Liver (tissue), 9 donors: ENCODE measurements around the gene POU5F1. TPM values are rescaled to one million over a fixed set of nuclear protein-coding genes. Genes with fewer than 3 reads are reported as not detected.

ENCODE experiments used
- DNase-seq: peaks from one replicate; pipeline ENCODE4 v3.0.0-alpha.2; 2017; ENCODE audit warnings: low spot score
- H3K27ac ChIP-seq, 2 donors: one replicate each; pipeline ENCODE4 v1.7.0; 2013; ENCODE audit warnings: inconsistent platforms in 2 of 2, low read length in 2 of 2, control low read depth in 1 of 2, low read depth in 1 of 2, mild to moderate bottlenecking in 1 of 2
- H3K27me3 ChIP-seq, 4 donors: one replicate each; pipeline versions ENCODE4 v1.6.1 to v1.7.0; 2013; ENCODE audit warnings: low read length in 3 of 4, inconsistent platforms in 1 of 4, mild to moderate bottlenecking in 1 of 4, moderate library complexity in 1 of 4; ENCODE audit not compliant: control insufficient read depth in 4 of 4, insufficient read depth in 4 of 4
- H3K36me3 ChIP-seq, 4 donors: one replicate each; pipeline versions ENCODE4 v1.6.1 to v1.7.0; 2013; ENCODE audit warnings: low read length in 3 of 4, mild to moderate bottlenecking in 3 of 4, low read depth in 1 of 4, moderate library complexity in 1 of 4; ENCODE audit not compliant: control insufficient read depth in 4 of 4, insufficient read depth in 3 of 4
- H3K4me1 ChIP-seq, 4 donors: one replicate each; pipeline versions ENCODE4 v1.6.1 to v1.7.0; 2013; ENCODE audit warnings: low read length in 3 of 4, mild to moderate bottlenecking in 3 of 4, moderate library complexity in 1 of 4; ENCODE audit not compliant: control insufficient read depth in 4 of 4, insufficient read depth in 4 of 4
- H3K4me3 ChIP-seq, 3 donors: one replicate each; pipeline versions ENCODE4 v1.6.1 to v1.7.0; 2013; ENCODE audit warnings: low read length in 3 of 3, control low read depth in 1 of 3, low read depth in 1 of 3, mild to moderate bottlenecking in 1 of 3
- H3K9ac ChIP-seq, 2 donors: one replicate each; pipeline ENCODE4 v1.7.0; 2013; ENCODE audit warnings: low read length in 2 of 2, mild to moderate bottlenecking in 2 of 2, moderate library complexity in 2 of 2, control low read depth in 1 of 2, low read depth in 1 of 2
- H3K9me3 ChIP-seq, 4 donors: one replicate each; pipeline versions ENCODE4 v1.6.1 to v1.7.0; 2013; ENCODE audit warnings: low read length in 3 of 4; ENCODE audit not compliant: control insufficient read depth in 4 of 4
- ATF3 ChIP-seq: IDR thresholded peaks from 2 replicates; pipeline ENCODE4 v1.6.1; 2016; ENCODE audit warnings: antibody characterized with exemption
- CTCF ChIP-seq: fragments of 150-350 bp; IDR thresholded peaks from 2 replicates; pipeline ENCODE4 v1.5.1; 2017; ENCODE audit warnings: improper control_type of control experiment, low read depth, low read length; ENCODE audit not compliant: missing input control
- EGR1 ChIP-seq, 2 donors: IDR thresholded peaks; 2 replicates each; pipeline ENCODE4 v1.6.1; 2016 to 2018; ENCODE audit warnings: antibody characterized with exemption in 2 of 2, low read depth in 2 of 2
- FOXA2 ChIP-seq: IDR thresholded peaks from 2 replicates; pipeline ENCODE4 v1.6.1; 2016; ENCODE audit warnings: antibody characterized with exemption
- GABPA ChIP-seq, 2 donors: IDR thresholded peaks in 1 of 2; conservative IDR thresholded peaks in 1 of 2; 2 replicates each; pipeline ENCODE4 v1.6.1; 2016; ENCODE audit warnings: antibody characterized with exemption in 2 of 2, mild to moderate bottlenecking in 1 of 2, moderate library complexity in 1 of 2
- HNF4A ChIP-seq, 2 donors: conservative IDR thresholded peaks; 2 replicates each; pipeline ENCODE4 v1.6.1; 2016; ENCODE audit warnings: antibody characterized with exemption in 2 of 2, mild to moderate bottlenecking in 2 of 2
- HNF4G ChIP-seq: IDR thresholded peaks from 2 replicates; pipeline ENCODE4 v1.6.1; 2016; ENCODE audit warnings: antibody characterized with exemption
- JUND ChIP-seq, 2 donors: IDR thresholded peaks; 2 replicates each; pipeline ENCODE4 v1.6.1; 2016; ENCODE audit warnings: antibody characterized with exemption in 2 of 2
- MAX ChIP-seq: IDR thresholded peaks from 2 replicates; pipeline ENCODE4 v1.6.1; 2016; ENCODE audit warnings: antibody characterized with exemption
- NR2F2 ChIP-seq: IDR thresholded peaks from 2 replicates; pipeline ENCODE4 v1.6.1; 2016; ENCODE audit warnings: antibody characterized with exemption
- RAD21 ChIP-seq, 2 donors: IDR thresholded peaks; 2 replicates each; pipeline ENCODE4 v1.6.1; 2016; ENCODE audit warnings: antibody characterized with exemption in 2 of 2, mild to moderate bottlenecking in 2 of 2
- RXRA ChIP-seq, 2 donors: IDR thresholded peaks; 2 replicates each; pipeline ENCODE4 v1.6.1; 2017 to 2018; ENCODE audit warnings: antibody characterized with exemption in 2 of 2, mild to moderate bottlenecking in 1 of 2
- SP1 ChIP-seq: IDR thresholded peaks from 2 replicates; pipeline ENCODE4 v1.6.1; 2018; ENCODE audit warnings: antibody characterized with exemption, mild to moderate bottlenecking
- TAF1 ChIP-seq: conservative IDR thresholded peaks from 2 replicates; pipeline ENCODE4 v1.6.1; 2016; ENCODE audit warnings: antibody characterized with exemption, mild to moderate bottlenecking
- YY1 ChIP-seq: IDR thresholded peaks from 2 replicates; pipeline ENCODE4 v1.6.1; 2016; ENCODE audit warnings: antibody characterized with exemption, mild to moderate bottlenecking
- ZBTB33 ChIP-seq: IDR thresholded peaks from 2 replicates; pipeline ENCODE4 v1.6.1; 2016; ENCODE audit warnings: antibody characterized with exemption
- WGBS: extraction: QIAGEN DNeasy Blood & Tissue Kit; methylation state at CpG from one replicate; pipeline ENCODE4 v1.1.7; 2013; 5-methylcytosine and 5-hydroxymethylcytosine counted together
- polyA plus RNA-seq, 2 donors: library from polyadenylated mRNA; stranded (reverse) in 1 of 2; unstranded in 1 of 2; fragments of 200-250 nt in 1 of 2; fragments of >200 nt in 1 of 2; fragmentation: Nextera tagmentation in 1 of 2; extraction: Ambion mirVana in 1 of 2; gene quantifications; one replicate each; pipeline versions ENCODE4 v1.2.1 to v1.2.3, GENCODE V29; 2013 to 2015
- total RNA-seq, 2 donors: library from RNA; depleted of rRNA; stranded (reverse); fragments of >200 nt; gene quantifications; one replicate each; pipeline ENCODE4 v1.2.3, GENCODE V29; 2014
- TF ChIP-seq, protein P1 (sequence below): IDR thresholded peaks from 2 replicates; pipeline ENCODE4 v1.6.1; 2016; ENCODE audit warnings: antibody characterized with exemption, mild to moderate bottlenecking
- donor health status: healthy.
- donor health status: healthy.
- donor health status: healthy.
- donor health status: healthy.
- donor health status: healthy.

POU5F1 gene
- total and polyA plus RNA-seq, 4 donors = 0.32 to 3.2 TPM; not detected in 2

GRCh38 chr6:31115941-31116560, 54.4 kb downstream of the POU5F1 start:
- Histone ChIP-seq H3K36me3 (no peaks in the 10 kb centered on the region), H3K27ac (no peak overlapping the region), H3K4me1 (no peaks in the 10 kb centered on the region), H3K4me3 (no peak overlapping the region), H3K27me3 (no peaks in the 10 kb centered on the region), H3K9me3 (no peaks in the 10 kb centered on the region), H3K9ac (no peak overlapping the region)
- TF ChIP-seq GABPA (IDR thresholded peaks at IDR 0.05 in 1 of 2, conservative IDR thresholded peaks at IDR 0.05 in 1 of 2) (no peak), RAD21 (IDR thresholded peaks at IDR 0.05) (no peak), CTCF (no peak), EGR1 (IDR thresholded peaks at IDR 0.05; ENCODE audit: low read depth in 2 of 2) (no peak), JUND (IDR thresholded peaks at IDR 0.05) (no peak), YY1 (no peak), FOXA2 (no peak), MAX (no peak)
- TF ChIP-seq, protein P1, sequence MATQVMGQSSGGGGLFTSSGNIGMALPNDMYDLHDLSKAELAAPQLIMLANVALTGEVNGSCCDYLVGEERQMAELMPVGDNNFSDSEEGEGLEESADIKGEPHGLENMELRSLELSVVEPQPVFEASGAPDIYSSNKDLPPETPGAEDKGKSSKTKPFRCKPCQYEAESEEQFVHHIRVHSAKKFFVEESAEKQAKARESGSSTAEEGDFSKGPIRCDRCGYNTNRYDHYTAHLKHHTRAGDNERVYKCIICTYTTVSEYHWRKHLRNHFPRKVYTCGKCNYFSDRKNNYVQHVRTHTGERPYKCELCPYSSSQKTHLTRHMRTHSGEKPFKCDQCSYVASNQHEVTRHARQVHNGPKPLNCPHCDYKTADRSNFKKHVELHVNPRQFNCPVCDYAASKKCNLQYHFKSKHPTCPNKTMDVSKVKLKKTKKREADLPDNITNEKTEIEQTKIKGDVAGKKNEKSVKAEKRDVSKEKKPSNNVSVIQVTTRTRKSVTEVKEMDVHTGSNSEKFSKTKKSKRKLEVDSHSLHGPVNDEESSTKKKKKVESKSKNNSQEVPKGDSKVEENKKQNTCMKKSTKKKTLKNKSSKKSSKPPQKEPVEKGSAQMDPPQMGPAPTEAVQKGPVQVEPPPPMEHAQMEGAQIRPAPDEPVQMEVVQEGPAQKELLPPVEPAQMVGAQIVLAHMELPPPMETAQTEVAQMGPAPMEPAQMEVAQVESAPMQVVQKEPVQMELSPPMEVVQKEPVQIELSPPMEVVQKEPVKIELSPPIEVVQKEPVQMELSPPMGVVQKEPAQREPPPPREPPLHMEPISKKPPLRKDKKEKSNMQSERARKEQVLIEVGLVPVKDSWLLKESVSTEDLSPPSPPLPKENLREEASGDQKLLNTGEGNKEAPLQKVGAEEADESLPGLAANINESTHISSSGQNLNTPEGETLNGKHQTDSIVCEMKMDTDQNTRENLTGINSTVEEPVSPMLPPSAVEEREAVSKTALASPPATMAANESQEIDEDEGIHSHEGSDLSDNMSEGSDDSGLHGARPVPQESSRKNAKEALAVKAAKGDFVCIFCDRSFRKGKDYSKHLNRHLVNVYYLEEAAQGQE = no peak
- DNase-seq = no peak
- WGBS = 84% methylated on average over 12 of the region's 12 CpGs

DNA sequence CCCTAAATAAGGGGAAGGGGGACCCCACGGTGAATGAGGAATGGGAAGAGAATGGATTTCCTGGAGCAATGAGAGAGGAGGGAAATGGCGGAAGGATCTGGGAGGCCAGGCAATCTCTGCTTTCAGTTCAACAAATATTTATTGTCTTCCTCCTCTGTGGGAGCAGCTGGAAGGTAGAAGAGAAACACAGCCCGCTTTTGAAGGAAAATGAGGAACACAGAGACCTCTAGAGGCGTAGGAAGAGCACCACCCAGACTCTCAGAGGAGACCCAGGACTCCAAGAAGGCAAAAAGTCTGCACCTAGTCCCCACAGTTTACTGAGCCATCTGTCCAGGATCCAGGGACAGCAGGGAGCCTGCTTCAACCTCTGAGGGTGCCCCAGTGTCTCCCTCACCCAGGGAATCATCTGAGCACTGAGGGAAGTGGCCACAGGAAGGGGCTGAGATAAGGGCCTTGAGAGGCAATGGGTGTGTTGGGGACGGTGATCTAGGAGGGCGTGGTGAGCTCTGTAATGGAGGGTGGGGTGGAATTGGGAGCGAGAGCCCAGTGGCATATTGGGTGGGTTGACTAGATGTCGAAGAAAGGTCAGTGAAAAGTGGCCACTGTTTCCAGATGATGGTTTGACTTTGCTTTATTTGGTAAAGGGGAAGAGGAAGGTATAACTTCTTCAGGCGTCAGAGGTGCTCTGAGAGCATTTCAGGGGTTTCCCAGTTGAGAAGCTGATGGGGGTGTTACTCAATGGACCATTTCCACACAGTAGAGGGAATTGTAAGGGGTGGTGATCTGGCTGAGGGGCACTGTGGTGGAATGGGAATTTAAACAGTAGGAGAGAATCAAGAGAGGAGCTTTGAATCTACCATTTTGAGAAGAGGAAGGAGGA, 55.3 kb downstream of the POU5F1 start:
- Histone ChIP-seq H3K27me3 (peaks cover 0 to 2% (median 0%) of the 10 kb centered on the region in 4 donors), H3K9ac (no peak overlapping the region), H3K9me3 (no peaks in the 10 kb centered on the region), H3K36me3 (no peaks in the 10 kb centered on the region), H3K4me1 (no peaks in the 10 kb centered on the region), H3K27ac (no peak overlapping the region), H3K4me3 (no peak overlapping the region)
- DNase-seq = no peak
- no peak for TF ChIP-seq NR2F2
- no peak for TF ChIP-seq HNF4G
- TF ChIP-seq SP1 = no peak
- no peak for TF ChIP-seq RXRA (IDR thresholded peaks at IDR 0.05)
- no peak for TF ChIP-seq TAF1
- no peak for TF ChIP-seq ZBTB33
- TF ChIP-seq RAD21 (IDR thresholded peaks at IDR 0.05) = no peak
- TF ChIP-seq HNF4A (conservative IDR thresholded peaks at IDR 0.05) = no peak
- TF ChIP-seq ATF3 = no peak
- 60% methylated on average over 9 of the region's 9 CpGs for WGBS
